ENCODE data around the gene ABLIM1. TPM values are rescaled to one million over a fixed set of nuclear protein-coding genes. Genes with fewer than 3 reads are reported as not detected.
A peak's percentile ranks its signal among the peaks of the same experiment; 100 is the strongest.

ABLIM1 gene
- total and polyA plus RNA-seq, 10 donors, result 11.0 to 59.4 (median 38.7) TPM

DNA sequence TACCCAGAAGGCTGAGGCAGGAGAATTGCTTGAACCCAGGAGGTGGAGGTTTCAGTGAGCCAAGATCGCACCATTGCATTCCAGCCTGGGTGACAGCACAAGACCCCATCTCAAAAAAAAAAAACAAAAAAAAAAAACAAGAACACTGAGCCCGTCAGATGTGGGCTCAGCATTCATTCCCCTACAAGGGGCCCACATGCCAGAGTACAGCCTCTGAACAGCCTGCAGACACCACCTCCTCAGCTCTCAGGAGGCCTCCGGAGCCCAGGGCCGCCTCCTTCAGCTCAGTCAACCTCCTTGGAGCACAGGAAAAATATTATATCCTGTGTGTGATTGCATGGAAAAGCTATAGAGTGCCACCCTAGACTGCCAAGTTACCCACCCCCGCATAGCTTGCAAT, 112.3 kb downstream of the ABLIM1 start:
- H3K4me1 ChIP-seq, result peaks cover 17 to 81% (median 37%) of the 10 kb centered on the region in 6 donors
- WGBS, 5 donors, result 88 to 93% (median 92%) methylated on average over 5 of the region's 5 CpGs

DNA sequence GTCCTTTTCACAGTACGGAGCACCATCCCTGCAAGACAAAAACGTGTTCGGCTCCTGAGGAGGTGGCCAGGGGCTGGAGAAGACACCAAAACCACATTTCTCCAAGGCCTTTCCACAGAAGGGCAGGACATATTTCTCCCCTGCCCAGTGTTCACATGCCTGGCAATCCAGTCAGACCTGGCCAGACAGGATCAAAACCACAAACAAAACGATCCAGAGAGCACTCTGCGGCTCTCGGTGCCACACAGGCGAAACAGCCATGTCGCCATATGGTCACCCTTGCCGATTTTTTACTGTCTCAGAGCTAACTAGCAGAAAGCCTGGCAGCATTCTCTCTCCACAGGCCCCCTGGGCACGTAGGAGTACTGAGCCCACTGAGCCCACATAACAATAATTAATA, 113.0 kb downstream of the ABLIM1 start:
- H3K9me3 ChIP-seq, result no peaks in the 10 kb centered on the region
- intact Hi-C loops (cut with DNase I; ENCODE audit: low total_unique reads), result loop anchor here (5.0 kb wide), 2 partner anchors 73 to 157 kb away; no protein-coding TSS in a partner anchor
- H3K4me1 ChIP-seq, result peaks cover 17 to 83% (median 44%) of the 10 kb centered on the region in 6 donors
- 75 to 83% (median 79%) methylated on average over 10 of the region's 10 CpGs for WGBS, 5 donors
- peak overlapping the region in 2 of 8 donors; percentile 78 to 88 for H3K27ac ChIP-seq
- TF ChIP-seq POLR2AphosphoS5 (IDR thresholded peaks at IDR 0.05), result no peak
- TF ChIP-seq, protein P1, sequence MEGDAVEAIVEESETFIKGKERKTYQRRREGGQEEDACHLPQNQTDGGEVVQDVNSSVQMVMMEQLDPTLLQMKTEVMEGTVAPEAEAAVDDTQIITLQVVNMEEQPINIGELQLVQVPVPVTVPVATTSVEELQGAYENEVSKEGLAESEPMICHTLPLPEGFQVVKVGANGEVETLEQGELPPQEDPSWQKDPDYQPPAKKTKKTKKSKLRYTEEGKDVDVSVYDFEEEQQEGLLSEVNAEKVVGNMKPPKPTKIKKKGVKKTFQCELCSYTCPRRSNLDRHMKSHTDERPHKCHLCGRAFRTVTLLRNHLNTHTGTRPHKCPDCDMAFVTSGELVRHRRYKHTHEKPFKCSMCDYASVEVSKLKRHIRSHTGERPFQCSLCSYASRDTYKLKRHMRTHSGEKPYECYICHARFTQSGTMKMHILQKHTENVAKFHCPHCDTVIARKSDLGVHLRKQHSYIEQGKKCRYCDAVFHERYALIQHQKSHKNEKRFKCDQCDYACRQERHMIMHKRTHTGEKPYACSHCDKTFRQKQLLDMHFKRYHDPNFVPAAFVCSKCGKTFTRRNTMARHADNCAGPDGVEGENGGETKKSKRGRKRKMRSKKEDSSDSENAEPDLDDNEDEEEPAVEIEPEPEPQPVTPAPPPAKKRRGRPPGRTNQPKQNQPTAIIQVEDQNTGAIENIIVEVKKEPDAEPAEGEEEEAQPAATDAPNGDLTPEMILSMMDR (IDR thresholded peaks at IDR 0.05 in 8 of 11, conservative IDR thresholded peaks at IDR 0.05 in 3 of 11), result no peak
- no peak for TF ChIP-seq POLR2A (IDR thresholded peaks at IDR 0.05)
- no peak for DNase-seq
- peaks cover 0 to 7% (median 0%) of the 10 kb centered on the region in 6 donors for H3K36me3 ChIP-seq
- no peaks in the 10 kb centered on the region for H3K27me3 ChIP-seq (replicated peaks in 1 of 7)
- no peak overlapping the region for H3K4me3 ChIP-seq

More for the DNA sequence above, 112.3 kb downstream of the ABLIM1 start:
- no peak for DNase-seq
- TF ChIP-seq, protein P1 (IDR thresholded peaks at IDR 0.05 in 8 of 11, conservative IDR thresholded peaks at IDR 0.05 in 3 of 11), result no peak
- TF ChIP-seq POLR2A (IDR thresholded peaks at IDR 0.05) (no peak), POLR2AphosphoS5 (IDR thresholded peaks at IDR 0.05) (no peak)
- Histone ChIP-seq H3K4me3 (no peak overlapping the region), H3K27ac (no peak overlapping the region), H3K36me3 (peaks cover 0 to 7% (median 0%) of the 10 kb centered on the region in 6 donors), H3K27me3 (replicated peaks in 1 of 7) (no peaks in the 10 kb centered on the region), H3K9me3 (no peaks in the 10 kb centered on the region)
- intact Hi-C loops (cut with DNase I; ENCODE audit: low total_unique reads), result loop anchor here (5.0 kb wide), 2 partner anchors 74 to 156 kb away; no protein-coding TSS in a partner anchor

DNA sequence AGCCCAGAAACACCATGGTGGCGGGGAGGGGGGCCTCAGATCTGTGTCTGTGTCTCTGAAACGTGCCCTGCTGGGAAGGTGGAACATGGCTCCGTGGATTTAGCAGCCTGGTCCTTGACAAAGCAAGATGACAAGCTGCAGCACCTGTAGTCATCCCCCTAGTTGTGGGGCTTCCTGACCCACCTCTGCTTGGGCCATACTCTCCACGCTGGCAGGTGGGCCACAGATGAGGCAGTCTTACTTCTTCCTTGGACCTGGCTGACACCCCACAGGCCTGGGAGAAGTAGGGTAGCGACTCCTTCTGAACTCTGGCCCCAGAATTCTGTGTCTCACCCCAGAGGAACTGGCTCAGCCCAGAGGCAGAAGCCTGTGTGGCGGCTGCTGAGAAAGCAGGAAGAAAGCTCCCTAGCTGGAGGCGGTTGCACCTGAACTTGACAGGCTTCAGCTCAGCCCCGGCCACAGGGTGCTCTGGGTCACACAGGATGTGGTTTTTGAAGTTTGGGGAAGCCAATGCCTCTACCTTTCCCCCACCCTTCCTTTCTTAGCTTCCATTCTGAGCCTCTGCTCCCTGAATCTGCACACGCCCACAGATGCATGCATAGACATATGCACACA, 113.9 kb downstream of the ABLIM1 start:
- peak; percentile 93 for DNase-seq
- Histone ChIP-seq H3K9me3 (no peaks in the 10 kb centered on the region), H3K4me1 (peaks cover 17 to 92% (median 51%) of the 10 kb centered on the region in 6 donors), H3K27me3 (replicated peaks in 1 of 7) (no peaks in the 10 kb centered on the region), H3K27ac (peak overlapping the region; percentile 31 to 88 (median 72)), H3K36me3 (peaks cover 0 to 7% (median 0%) of the 10 kb centered on the region in 6 donors), H3K4me3 (peak overlapping the region in 2 of 8 donors; percentile 5 to 39)
- TF ChIP-seq, protein P1 (IDR thresholded peaks at IDR 0.05 in 8 of 11, conservative IDR thresholded peaks at IDR 0.05 in 3 of 11), result no peak
- TF ChIP-seq POLR2A (IDR thresholded peaks at IDR 0.05) (no peak), POLR2AphosphoS5 (IDR thresholded peaks at IDR 0.05) (peak in 2 of 3 donors; percentile 76 to 77)
- intact Hi-C loops (cut with DNase I; ENCODE audit: low total_unique reads), result no loop called here
- 27 to 43% (median 38%) methylated on average over 5 to 9 of the region's 9 CpGs for WGBS, 5 donors

DNA sequence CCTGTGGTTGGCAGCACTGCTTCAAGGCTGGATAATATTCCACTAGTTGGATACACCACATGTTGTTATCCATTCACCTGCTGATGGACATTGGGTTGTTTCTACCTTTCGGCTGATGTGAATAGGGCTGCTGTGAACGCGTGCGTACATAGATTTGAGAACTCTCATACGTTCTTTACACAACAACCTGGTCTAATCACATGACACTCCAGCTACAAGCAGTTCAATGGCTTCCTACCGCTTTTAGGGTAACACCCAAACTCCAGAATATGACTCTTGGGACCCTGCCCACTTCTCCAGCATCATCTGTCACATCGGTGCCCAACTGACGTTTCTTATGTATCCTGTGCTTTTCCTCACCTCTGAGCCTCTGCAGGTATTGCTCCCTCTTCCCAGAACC, 114.6 kb downstream of the ABLIM1 start:
- H3K27ac ChIP-seq, result peak overlapping the region in 6 of 8 donors; percentile 65 to 88 (median 76)
- peaks cover 0 to 7% (median 0%) of the 10 kb centered on the region in 6 donors for H3K36me3 ChIP-seq
- TF ChIP-seq POLR2A (IDR thresholded peaks at IDR 0.05), result no peak
- TF ChIP-seq POLR2AphosphoS5 (IDR thresholded peaks at IDR 0.05), result no peak
- TF ChIP-seq, protein P1 (IDR thresholded peaks at IDR 0.05 in 8 of 11, conservative IDR thresholded peaks at IDR 0.05 in 3 of 11), result no peak
- H3K4me1 ChIP-seq, result peaks cover 20 to 96% (median 58%) of the 10 kb centered on the region in 6 donors
- DNase-seq, result no peak
- intact Hi-C loops (cut with DNase I; ENCODE audit: low total_unique reads), result no loop called here
- H3K27me3 ChIP-seq (replicated peaks in 1 of 7), result no peaks in the 10 kb centered on the region
- H3K9me3 ChIP-seq, result no peaks in the 10 kb centered on the region
- 60 to 79% (median 64%) methylated on average over 8 of the region's 8 CpGs for WGBS, 5 donors
- H3K4me3 ChIP-seq, result peak overlapping the region in 1 of 8 donors; percentile 39
